DLD1 (cell line): ENCODE measurements around the gene SLC16A3.
"Not testable (repeated sequence)": the region's sequence is repeated elsewhere in the genome, so short reads cannot be mapped to it uniquely, and the experiment has no call there.

Source experiments
- in situ Hi-C: cut with HindIII; loops from 2 replicates; pipeline ENCODE4 v1.10.0; 2017; ENCODE audit warnings: low sequenced_read_pairs

Gene SLC16A3

GRCh38 chr17:82245134-82246039 is 16.5 kb downstream of the SLC16A3 start:
- in situ Hi-C loops: no loop called here

- in situ Hi-C loops: no loop called here
These were observed 17.2 kb downstream of the SLC16A3 start for GRCh38 chr17:82246040-82246364.

- in situ Hi-C loops: no loop called here
These were observed 17.7 kb downstream of the SLC16A3 start for GRCh38 chr17:82246365-82247181.

GRCh38 chr17:82247182-82247823 is 18.5 kb downstream of the SLC16A3 start:
- in situ Hi-C loops: no loop called here

- in situ Hi-C loops: no loop called here
These were observed 19.2 kb downstream of the SLC16A3 start for GRCh38 chr17:82247856-82248671.

- in situ Hi-C loops: no loop called here
These were observed 20.2 kb downstream of the SLC16A3 start for GRCh38 chr17:82248815-82249674.

- in situ Hi-C loops: no loop called here
These were observed 21.2 kb downstream of the SLC16A3 start for GRCh38 chr17:82249896-82250581.

GRCh38 chr17:82250868-82251500 is 22.1 kb downstream of the SLC16A3 start:
- in situ Hi-C loops: no loop called here

GRCh38 chr17:82252511-82253178 is 23.8 kb downstream of the SLC16A3 start:
- in situ Hi-C loops: no loop called here

GRCh38 chr17:82253179-82253544 is 24.3 kb downstream of the SLC16A3 start:
- in situ Hi-C loops: no loop called here

GRCh38 chr17:82254096-82254495 is 25.3 kb downstream of the SLC16A3 start:
- in situ Hi-C loops: not testable (repeated sequence)

- in situ Hi-C loops: not testable (repeated sequence)
These were observed 25.9 kb downstream of the SLC16A3 start for GRCh38 chr17:82254746-82255145.

- in situ Hi-C loops: no loop called here
These were observed 26.6 kb downstream of the SLC16A3 start for GRCh38 chr17:82255402-82255972.

- in situ Hi-C loops: no loop called here
These were observed 27.5 kb downstream of the SLC16A3 start for GRCh38 chr17:82256242-82256885.

GRCh38 chr17:82257473-82257872 is 28.6 kb downstream of the SLC16A3 start:
- in situ Hi-C loops: no loop called here

GRCh38 chr17:82258555-82258954 is 29.7 kb downstream of the SLC16A3 start:
- in situ Hi-C loops: no loop called here
